Lower leg skin (tissue), 3 donors: ENCODE measurements around the gene NPLOC4.

ENCODE experiments used
- CTCF ChIP-seq, 3 donors: fragments of 450-650 bp; IDR thresholded peaks; one replicate each; pipeline ENCODE4 v1.5.1; 2016; ENCODE audit warnings: antibody characterized with exemption in 3 of 3, mild to moderate bottlenecking in 3 of 3, moderate library complexity in 2 of 3
- POLR2A ChIP-seq, 2 donors: fragments of 450-650 bp; IDR thresholded peaks; one replicate each; pipeline ENCODE4 v1.6.1; 2016 to 2017; ENCODE audit warnings: antibody characterized with exemption in 2 of 2, mild to moderate bottlenecking in 1 of 2, moderate library complexity in 1 of 2

- TF ChIP-seq CTCF (IDR thresholded peaks at IDR 0.05) (no peak), POLR2A (IDR thresholded peaks at IDR 0.05) (no peak)
Observed at GRCh38 chr17:81599719-81600486, 37.0 kb downstream of the NPLOC4 start.
